ENCODE measurements around the gene ZNF888.
"Not testable (repeated sequence)": the region's sequence is repeated elsewhere in the genome, so short reads cannot be mapped to it uniquely, and the experiment has no call there.

Gene ZNF888

DNA sequence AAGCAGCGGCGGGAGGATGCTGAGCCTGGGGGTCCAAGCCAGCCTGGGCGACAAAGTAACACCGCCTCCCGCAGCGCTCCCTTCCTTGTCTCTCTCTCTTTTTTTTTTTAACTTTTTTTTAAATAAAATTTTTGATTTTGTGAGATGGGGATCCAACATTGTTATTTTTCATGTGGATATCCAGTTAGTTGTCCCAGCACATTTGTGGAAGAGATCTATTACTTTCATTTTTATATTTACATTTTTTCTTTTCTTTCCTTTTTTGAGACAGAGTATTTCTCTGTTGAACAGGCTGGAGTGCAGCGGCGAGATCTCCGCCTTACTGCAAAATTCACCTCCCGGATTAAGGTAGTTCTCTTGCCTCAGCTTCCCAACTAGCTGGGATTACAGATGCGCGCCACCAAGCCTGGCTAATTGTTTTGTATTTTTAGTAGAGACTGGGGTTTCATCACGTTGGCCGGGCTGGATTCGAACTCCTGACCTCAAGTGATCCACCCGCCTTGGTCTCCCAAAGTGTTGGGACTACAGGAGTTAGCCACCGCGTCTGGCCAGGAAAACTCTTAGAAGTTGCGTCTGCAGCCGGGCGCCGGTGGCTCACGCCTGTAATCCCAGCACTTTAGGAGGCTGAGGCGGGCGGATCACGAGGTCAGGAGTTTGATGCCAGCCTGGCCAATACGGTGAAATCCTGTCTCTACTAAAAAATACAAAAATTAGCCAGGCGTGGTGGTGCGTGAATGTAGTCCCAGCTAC, 20.1 kb upstream of the ZNF888 start:
- no peak overlapping the region for H4K8ac ChIP-seq (ENCODE audit: low read depth, low read length)
- peak overlapping the region; percentile 33 to 89 for H3K4me3 ChIP-seq (ENCODE audit: low read length in 2 of 2)
- H3K27me3 ChIP-seq (ENCODE audit: control insufficient read depth in 3 of 3, insufficient read depth in 3 of 3, low read depth in 1 of 3, low read length in 3 of 3): no peaks in the 10 kb centered on the region
- peak overlapping the region; percentile 60 for H3K4me2 ChIP-seq (ENCODE audit: insufficient read depth, low read length, poor library complexity, severe bottlenecking)
- H2AFZ ChIP-seq (ENCODE audit: low read length): peak overlapping the region; percentile 93
- H2BK5ac ChIP-seq (ENCODE audit: low read length): no peak overlapping the region
- no peak overlapping the region for H3K14ac ChIP-seq (ENCODE audit: low read length)
- H2AK5ac ChIP-seq (ENCODE audit: low read depth, low read length): no peak overlapping the region
- peak overlapping the region; percentile 78 for H3K27ac ChIP-seq (replicated peaks; ENCODE audit: low read length)
- no peaks in the 10 kb centered on the region for H3K79me1 ChIP-seq (ENCODE audit: low read depth, low read length)
- DNase-seq (ENCODE audit: low spot score): no peak
- no peak overlapping the region for H4K91ac ChIP-seq (ENCODE audit: low read depth, low read length, poor library complexity)
- no peak overlapping the region for H2BK15ac ChIP-seq (ENCODE audit: low read length)
- H3K36me3 ChIP-seq (replicated peaks in 1 of 2; ENCODE audit: control insufficient read depth in 2 of 2, insufficient read depth in 2 of 2, low read length in 2 of 2): peaks cover 0 to 4% of the 10 kb centered on the region in 2 donors
- H3K4me1 ChIP-seq (ENCODE audit: control insufficient read depth in 2 of 2, insufficient read depth in 1 of 2, low read depth in 1 of 2, low read length in 2 of 2): peaks cover 3% of the 10 kb centered on the region in 2 donors
- H3K9me3 ChIP-seq (replicated peaks in 1 of 2; ENCODE audit: control insufficient read depth in 2 of 2, insufficient read depth in 1 of 2, low read depth in 1 of 2, low read length in 2 of 2): peaks cover 9 to 23% of the 10 kb centered on the region in 2 donors
- H2BK12ac ChIP-seq (ENCODE audit: low read length): no peak overlapping the region
- no CpG with 5 or more reads among the region's 29 CpGs for WGBS, 2 donors (ENCODE audit: extremely low coverage in 2 of 2, insufficient read length in 2 of 2, insufficient replicate concordance in 1 of 2)
- no peak overlapping the region for H3K9ac ChIP-seq (ENCODE audit: low read depth, low read length, poor library complexity)
- no peak overlapping the region for H2BK120ac ChIP-seq (ENCODE audit: low read depth, low read length)
- peak overlapping the region; percentile 43 for H3K23ac ChIP-seq (ENCODE audit: low read depth, low read length, poor library complexity)
- H3K4ac ChIP-seq (ENCODE audit: low read length): no peak overlapping the region
- peak overlapping the region; percentile 94 for H3K18ac ChIP-seq (ENCODE audit: low read length)

DNA sequence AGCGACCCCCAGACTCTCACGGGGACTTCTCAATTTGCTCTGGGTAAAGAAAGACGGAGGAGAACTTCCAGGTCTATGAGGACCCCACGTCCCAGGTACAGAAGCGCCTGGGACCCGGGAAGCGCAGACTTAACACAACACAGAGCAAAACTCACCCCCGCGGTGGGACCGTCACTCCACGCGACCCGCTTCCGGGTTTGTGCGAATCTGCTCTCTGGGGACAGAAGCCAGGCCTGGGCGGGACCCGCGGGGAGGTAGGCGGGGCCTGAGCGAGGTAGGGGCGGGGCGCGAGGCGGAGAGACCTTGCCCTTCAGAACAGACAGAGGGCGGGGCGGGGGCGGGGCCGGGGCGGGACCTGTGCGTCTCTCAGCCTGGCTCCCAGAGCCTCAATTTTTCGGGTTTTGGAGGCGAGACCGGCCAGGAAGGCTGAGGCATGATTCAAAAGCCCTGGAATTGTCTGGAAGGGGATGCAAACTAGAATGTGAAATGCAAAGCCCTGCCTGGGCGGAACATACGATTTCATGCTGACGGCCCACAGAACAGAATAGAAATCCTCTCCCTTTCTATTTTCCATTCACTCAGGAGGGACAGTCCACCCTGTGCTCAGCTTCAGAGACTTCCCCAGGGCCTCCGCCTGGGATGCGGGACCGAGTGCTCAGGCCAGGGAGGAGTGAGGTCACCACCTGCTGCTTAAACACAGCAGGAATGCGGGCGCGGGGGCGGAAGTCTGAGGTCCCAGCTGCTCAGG, 19.3 kb upstream of the ZNF888 start:
- no peak overlapping the region for H4K91ac ChIP-seq (ENCODE audit: low read depth, low read length, poor library complexity)
- no peak overlapping the region for H2AK5ac ChIP-seq (ENCODE audit: low read depth, low read length)
- no peak overlapping the region for H3K14ac ChIP-seq (ENCODE audit: low read length)
- H3K9ac ChIP-seq (ENCODE audit: low read depth, low read length, poor library complexity): peak overlapping the region; percentile 21
- no peak overlapping the region for H4K8ac ChIP-seq (ENCODE audit: low read depth, low read length)
- no peak overlapping the region for H3K4ac ChIP-seq (ENCODE audit: low read length)
- peak overlapping the region; percentile 94 for H3K18ac ChIP-seq (ENCODE audit: low read length)
- no CpG with 5 or more reads among the region's 43 CpGs for WGBS, 2 donors (ENCODE audit: extremely low coverage in 2 of 2, insufficient read length in 2 of 2, insufficient replicate concordance in 1 of 2)
- peaks cover 0 to under 1% of the 10 kb centered on the region in 2 donors for H3K36me3 ChIP-seq (replicated peaks in 1 of 2; ENCODE audit: control insufficient read depth in 2 of 2, insufficient read depth in 2 of 2, low read length in 2 of 2)
- H3K4me2 ChIP-seq (ENCODE audit: insufficient read depth, low read length, poor library complexity, severe bottlenecking): peak overlapping the region; percentile 60
- peak overlapping the region; percentile 43 for H3K23ac ChIP-seq (ENCODE audit: low read depth, low read length, poor library complexity)
- no peak overlapping the region for H2BK15ac ChIP-seq (ENCODE audit: low read length)
- H3K27me3 ChIP-seq (ENCODE audit: control insufficient read depth in 3 of 3, insufficient read depth in 3 of 3, low read depth in 1 of 3, low read length in 3 of 3): no peaks in the 10 kb centered on the region
- no peak overlapping the region for H2BK5ac ChIP-seq (ENCODE audit: low read length)
- peak overlapping the region; percentile 78 for H3K27ac ChIP-seq (replicated peaks; ENCODE audit: low read length)
- H3K4me3 ChIP-seq (ENCODE audit: low read length in 2 of 2): peak overlapping the region; percentile 89 to 90
- peaks cover 2% of the 10 kb centered on the region for H3K79me1 ChIP-seq (ENCODE audit: low read depth, low read length)
- no peak overlapping the region for H2BK12ac ChIP-seq (ENCODE audit: low read length)
- H2BK120ac ChIP-seq (ENCODE audit: low read depth, low read length): no peak overlapping the region
- DNase-seq (ENCODE audit: low spot score): peak; percentile 79
- H3K9me3 ChIP-seq (replicated peaks in 1 of 2; ENCODE audit: control insufficient read depth in 2 of 2, insufficient read depth in 1 of 2, low read depth in 1 of 2, low read length in 2 of 2): peaks cover 5 to 19% of the 10 kb centered on the region in 2 donors
- H2AFZ ChIP-seq (ENCODE audit: low read length): peak overlapping the region; percentile 93
- peaks cover 3% of the 10 kb centered on the region in 2 donors for H3K4me1 ChIP-seq (ENCODE audit: control insufficient read depth in 2 of 2, insufficient read depth in 1 of 2, low read depth in 1 of 2, low read length in 2 of 2)

DNA sequence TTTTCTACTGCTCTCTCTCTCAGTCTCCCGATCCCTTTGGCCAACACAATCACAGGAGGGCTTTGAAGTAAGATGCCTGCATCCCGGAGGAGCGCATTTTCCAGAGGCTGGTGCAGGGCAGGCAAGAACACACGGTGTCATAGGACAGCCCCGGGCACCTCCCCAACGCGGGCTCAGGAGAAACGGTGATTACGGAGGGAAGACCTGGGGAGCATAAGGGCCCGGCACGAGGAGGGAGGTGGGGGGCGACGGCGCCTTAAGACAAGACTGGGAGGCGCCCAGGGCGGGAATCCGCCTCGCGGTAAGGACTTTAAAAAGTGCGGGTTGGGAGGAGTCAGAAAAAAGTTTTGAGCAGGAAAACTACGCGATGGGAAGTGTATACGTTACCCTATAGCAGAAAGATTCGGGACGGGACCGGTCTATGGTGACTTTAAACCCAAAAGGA, 18.7 kb upstream of the ZNF888 start:
- Histone ChIP-seq H3K36me3 (replicated peaks in 1 of 2; ENCODE audit: control insufficient read depth in 2 of 2, insufficient read depth in 2 of 2, low read length in 2 of 2) (peaks cover under 1 to 7% of the 10 kb centered on the region in 2 donors), H2AFZ (ENCODE audit: low read length) (peak overlapping the region; percentile 93), H3K27ac (replicated peaks; ENCODE audit: low read length) (peak overlapping the region; percentile 59), H2BK120ac (ENCODE audit: low read depth, low read length) (no peak overlapping the region), H3K23ac (ENCODE audit: low read depth, low read length, poor library complexity) (no peak overlapping the region), H3K9me3 (replicated peaks in 1 of 2; ENCODE audit: control insufficient read depth in 2 of 2, insufficient read depth in 1 of 2, low read depth in 1 of 2, low read length in 2 of 2) (peaks cover 5 to 20% of the 10 kb centered on the region in 2 donors), H3K4me1 (ENCODE audit: control insufficient read depth in 2 of 2, insufficient read depth in 1 of 2, low read depth in 1 of 2, low read length in 2 of 2) (peaks cover 3% of the 10 kb centered on the region in 2 donors), H2BK15ac (ENCODE audit: low read length) (no peak overlapping the region), H2BK12ac (ENCODE audit: low read length) (no peak overlapping the region), H4K91ac (ENCODE audit: low read depth, low read length, poor library complexity) (no peak overlapping the region), H3K4ac (ENCODE audit: low read length) (no peak overlapping the region), H3K79me1 (ENCODE audit: low read depth, low read length) (peaks cover 4% of the 10 kb centered on the region), H3K14ac (ENCODE audit: low read length) (no peak overlapping the region), H3K18ac (ENCODE audit: low read length) (peak overlapping the region; percentile 83), H3K9ac (ENCODE audit: low read depth, low read length, poor library complexity) (peak overlapping the region; percentile 60), H4K8ac (ENCODE audit: low read depth, low read length) (no peak overlapping the region), H2BK5ac (ENCODE audit: low read length) (no peak overlapping the region), H3K4me2 (ENCODE audit: insufficient read depth, low read length, poor library complexity, severe bottlenecking) (peak overlapping the region; percentile 54), H2AK5ac (ENCODE audit: low read depth, low read length) (no peak overlapping the region), H3K27me3 (ENCODE audit: control insufficient read depth in 3 of 3, insufficient read depth in 3 of 3, low read depth in 1 of 3, low read length in 3 of 3) (no peaks in the 10 kb centered on the region), H3K4me3 (ENCODE audit: low read length in 2 of 2) (peak overlapping the region; percentile 89 to 90)
- WGBS, 2 donors (ENCODE audit: extremely low coverage in 2 of 2, insufficient read length in 2 of 2, insufficient replicate concordance in 1 of 2): no CpG with 5 or more reads among the region's 26 CpGs
- no peak for DNase-seq (ENCODE audit: low spot score)

DNA sequence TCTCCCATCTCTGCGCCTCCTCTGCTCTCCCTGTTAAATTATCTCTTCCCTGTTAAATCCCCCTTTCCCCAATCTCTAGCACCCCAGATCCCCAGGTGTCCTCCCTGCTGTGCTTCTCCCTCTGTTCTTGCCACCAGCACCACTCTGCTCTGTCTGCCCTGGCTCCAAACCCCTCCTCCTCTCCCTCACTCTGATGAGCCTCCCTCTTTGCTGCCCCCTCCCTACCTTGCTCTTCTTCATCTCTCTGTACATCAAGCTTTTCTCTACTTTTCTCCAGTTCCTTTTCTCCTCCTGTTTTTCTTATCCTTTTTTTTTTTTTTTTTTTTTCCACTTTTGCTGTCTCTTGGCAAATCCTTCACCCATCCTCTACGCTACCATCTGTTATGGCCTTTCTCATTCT, 18.3 kb upstream of the ZNF888 start:
- H2AK5ac ChIP-seq (ENCODE audit: low read depth, low read length); H4K8ac ChIP-seq (ENCODE audit: low read depth, low read length); H3K9ac ChIP-seq (ENCODE audit: low read depth, low read length, poor library complexity); H3K27ac ChIP-seq (replicated peaks; ENCODE audit: low read length); H3K23ac ChIP-seq (ENCODE audit: low read depth, low read length, poor library complexity); H2BK12ac ChIP-seq (ENCODE audit: low read length); H3K4me1 ChIP-seq (ENCODE audit: control insufficient read depth in 2 of 2, insufficient read depth in 1 of 2, low read depth in 1 of 2, low read length in 2 of 2); H3K27me3 ChIP-seq (ENCODE audit: control insufficient read depth in 3 of 3, insufficient read depth in 3 of 3, low read depth in 1 of 3, low read length in 3 of 3); DNase-seq (ENCODE audit: low spot score); H3K4ac ChIP-seq (ENCODE audit: low read length); H2BK15ac ChIP-seq (ENCODE audit: low read length); H4K91ac ChIP-seq (ENCODE audit: low read depth, low read length, poor library complexity); H3K79me1 ChIP-seq (ENCODE audit: low read depth, low read length); H2BK5ac ChIP-seq (ENCODE audit: low read length); H2BK120ac ChIP-seq (ENCODE audit: low read depth, low read length); H3K14ac ChIP-seq (ENCODE audit: low read length); H3K18ac ChIP-seq (ENCODE audit: low read length): not testable (repeated sequence)
- H3K9me3 ChIP-seq (replicated peaks in 1 of 2; ENCODE audit: control insufficient read depth in 2 of 2, insufficient read depth in 1 of 2, low read depth in 1 of 2, low read length in 2 of 2): peaks cover 4 to 20% of the 10 kb centered on the region in 2 donors
- peak overlapping the region; percentile 93 for H2AFZ ChIP-seq (ENCODE audit: low read length)
- H3K4me2 ChIP-seq (ENCODE audit: insufficient read depth, low read length, poor library complexity, severe bottlenecking): peak overlapping the region; percentile 33
- H3K4me3 ChIP-seq (ENCODE audit: low read length in 2 of 2): peak overlapping the region; percentile 89 to 90
- WGBS, 2 donors (ENCODE audit: extremely low coverage in 2 of 2, insufficient read length in 2 of 2, insufficient replicate concordance in 1 of 2): no CpG with 5 or more reads among the region's 2 CpGs
- peaks cover 2 to 11% of the 10 kb centered on the region in 2 donors for H3K36me3 ChIP-seq (replicated peaks in 1 of 2; ENCODE audit: control insufficient read depth in 2 of 2, insufficient read depth in 2 of 2, low read length in 2 of 2)
